GM23248 (cell line): ENCODE measurements around the gene EXOSC3. TPM values are rescaled to one million over a fixed set of nuclear protein-coding genes. Genes with fewer than 3 reads are reported as not detected.

ENCODE experiments used
- DNase-seq: peaks from one replicate; pipeline ENCODE4 v3.0.0-alpha.2; 2015
- H2AFZ ChIP-seq: fragments of 200-600 bp; sonication (generic); 2 replicates; pipeline ENCODE4 v1.6.1; 2016; ENCODE audit warnings: antibody characterized with exemption
- H3F3A ChIP-seq: fragments of 200-600 bp; sonication (generic); 2 replicates; pipeline ENCODE4 v1.6.1; 2016; ENCODE audit warnings: mild to moderate bottlenecking, antibody characterized with exemption, mixed run types; ENCODE audit not compliant: insufficient read depth
- H3K27ac ChIP-seq: fragments of 200-600 bp; sonication (generic); 2 replicates; pipeline ENCODE4 v1.5.1; 2016; ENCODE audit warnings: mild to moderate bottlenecking
- H3K27me3 ChIP-seq: fragments of 200-600 bp; sonication (generic); replicated peaks from 2 replicates; pipeline ENCODE4 v1.6.1; 2016; ENCODE audit warnings: mild to moderate bottlenecking; ENCODE audit not compliant: insufficient read depth
- H3K36me3 ChIP-seq: fragments of 200-600 bp; sonication (generic); 2 replicates; pipeline ENCODE4 v1.6.1; 2016; ENCODE audit warnings: low read depth, mild to moderate bottlenecking
- H3K4me1 ChIP-seq: fragments of 200-600 bp; sonication (generic); 2 replicates; pipeline ENCODE4 v1.6.1; 2016; ENCODE audit warnings: mild to moderate bottlenecking; ENCODE audit not compliant: insufficient read depth
- H3K4me2 ChIP-seq: fragments of 200-600 bp; sonication (generic); one replicate; pipeline ENCODE4 v1.6.1; 2016; ENCODE audit warnings: mild to moderate bottlenecking; ENCODE audit not compliant: unreplicated experiment
- H3K4me3 ChIP-seq: fragments of 200-600 bp; sonication (generic); 2 replicates; pipeline ENCODE4 v1.5.1; 2016; ENCODE audit warnings: mild to moderate bottlenecking
- H3K79me2 ChIP-seq: fragments of 200-600 bp; sonication (generic); 2 replicates; pipeline ENCODE4 v1.6.1; 2016; ENCODE audit warnings: mild to moderate bottlenecking; ENCODE audit not compliant: insufficient read depth
- H3K9ac ChIP-seq: fragments of 200-600 bp; sonication (generic); 2 replicates; pipeline ENCODE4 v1.6.1; 2016; ENCODE audit warnings: mild to moderate bottlenecking
- H3K9me2 ChIP-seq: fragments of 200-600 bp; sonication (generic); 2 replicates; pipeline ENCODE4 v1.6.1; 2016; ENCODE audit warnings: mixed run types, mild to moderate bottlenecking, moderate library complexity; ENCODE audit not compliant: insufficient read depth
- H3K9me3 ChIP-seq: fragments of 200-600 bp; sonication (generic); one replicate; pipeline ENCODE4 v1.6.1; 2017; ENCODE audit warnings: low read depth
- H4K20me1 ChIP-seq: fragments of 200-600 bp; sonication (generic); 2 replicates; pipeline ENCODE4 v1.6.0; 2016; ENCODE audit not compliant: insufficient read depth
- EZH2 ChIP-seq: fragments of 200-600 bp; sonication (generic); IDR thresholded peaks from 2 replicates; pipeline ENCODE4 v1.6.1; 2018; ENCODE audit warnings: antibody characterized with exemption, mild to moderate bottlenecking; ENCODE audit not compliant: insufficient read depth, poor library complexity, severe bottlenecking
- EZH2phosphoT487 ChIP-seq: fragments of 200-600 bp; sonication (generic); IDR thresholded peaks from 2 replicates; pipeline ENCODE4 v1.6.1; 2018; ENCODE audit warnings: antibody characterized with exemption, moderate library complexity, mild to moderate bottlenecking, low read depth; ENCODE audit not compliant: insufficient read depth
- WGBS, 2 experiments: methylation state at CpG; one replicate each; pipeline ENCODE4 v1.1.6; 2015 to 2017; ENCODE audit warnings: low lambda C conversion rate in 2 of 2, low coverage in 1 of 2; ENCODE audit errors: missing lambda C conversion rate in 2 of 2; 5-methylcytosine and 5-hydroxymethylcytosine counted together
- in situ Hi-C: fragments of 300-500 bp; cut with MboI; formaldehyde crosslinking; loops from 2 replicates; pipeline ENCODE4 v1.15.0; 2020
- polyA plus RNA-seq: library from polyadenylated mRNA; unstranded; fragments of >200 nt; fragmentation: Nextera tagmentation; extraction: Ambion mirVana; gene quantifications from 2 replicates; pipeline ENCODE4 v1.2.1, GENCODE V29; 2016
- total RNA-seq: library from RNA; depleted of rRNA; stranded (reverse); fragments of >200 nt; shearing (Covaris generic); gene quantifications from 2 replicates; pipeline ENCODE4 v1.2.3, GENCODE V29; 2014

The EXOSC3 gene
- total and polyA plus RNA-seq, 2 experiments from 2014 or later, result 38.8 to 61.5 TPM

- H4K20me1 ChIP-seq, result peaks cover 32% of the 10 kb centered on the region
- peaks cover 96% of the 10 kb centered on the region for H3K79me2 ChIP-seq
- DNase-seq, result no peak
- H3K9me3 ChIP-seq, result no peaks in the 10 kb centered on the region
- no peaks in the 10 kb centered on the region for H3K27me3 ChIP-seq
- in situ Hi-C loops, result no loop called here
- H3F3A ChIP-seq, result no peaks in the 10 kb centered on the region
- no peak overlapping the region for H3K9ac ChIP-seq
- 63 to 65% methylated on average over 4 of the region's 4 CpGs for WGBS, 2 experiments
- H2AFZ ChIP-seq, result no peak overlapping the region
- no peak overlapping the region for H3K4me3 ChIP-seq
- TF ChIP-seq EZH2phosphoT487, result no peak
- no peak for TF ChIP-seq EZH2
- no peaks in the 10 kb centered on the region for H3K9me2 ChIP-seq
- peaks cover 20% of the 10 kb centered on the region for H3K4me1 ChIP-seq
- H3K4me2 ChIP-seq, result no peak overlapping the region
- no peaks in the 10 kb centered on the region for H3K36me3 ChIP-seq
- H3K27ac ChIP-seq, result no peak overlapping the region
Observed at GRCh38 chr9:37806271-37806670, 21.4 kb upstream of the EXOSC3 start.

- Histone ChIP-seq H3F3A (no peaks in the 10 kb centered on the region), H3K4me3 (peak overlapping the region; percentile 85), H3K79me2 (peaks cover 77% of the 10 kb centered on the region), H3K9me2 (no peaks in the 10 kb centered on the region), H4K20me1 (peaks cover 23% of the 10 kb centered on the region), H3K9me3 (no peaks in the 10 kb centered on the region), H3K36me3 (no peaks in the 10 kb centered on the region), H3K9ac (peak overlapping the region; percentile 91), H3K27ac (peak overlapping the region; percentile 76), H3K27me3 (no peaks in the 10 kb centered on the region), H2AFZ (peak overlapping the region; percentile 94), H3K4me2 (peak overlapping the region; percentile 92), H3K4me1 (peaks cover 20% of the 10 kb centered on the region)
- DNase-seq, result no peak
- TF ChIP-seq EZH2, result no peak
- no peak for TF ChIP-seq EZH2phosphoT487
- in situ Hi-C loops, result no loop called here
- WGBS, 2 experiments, result 40 to 46% methylated on average over 10 of the region's 10 CpGs
Observed at GRCh38 chr9:37801959-37802711, 17.3 kb upstream of the EXOSC3 start.

GRCh38 chr9:37801287-37801850 is 16.5 kb upstream of the EXOSC3 start:
- TF ChIP-seq EZH2 (no peak), EZH2phosphoT487 (no peak)
- H3K4me2 ChIP-seq, result peak overlapping the region; percentile 92
- H3K9me3 ChIP-seq, result no peaks in the 10 kb centered on the region
- no peaks in the 10 kb centered on the region for H3F3A ChIP-seq
- H3K4me3 ChIP-seq, result peak overlapping the region; percentile 85
- H3K27me3 ChIP-seq, result no peaks in the 10 kb centered on the region
- H3K79me2 ChIP-seq, result peaks cover 70% of the 10 kb centered on the region
- no peaks in the 10 kb centered on the region for H3K36me3 ChIP-seq
- H4K20me1 ChIP-seq, result peaks cover 21% of the 10 kb centered on the region
- H3K4me1 ChIP-seq, result peaks cover 20% of the 10 kb centered on the region
- peak; percentile 75 for DNase-seq
- H3K9me2 ChIP-seq, result no peaks in the 10 kb centered on the region
- peak overlapping the region; percentile 94 for H2AFZ ChIP-seq
- 0 to 1% methylated on average over 39 to 45 of the region's 45 CpGs for WGBS, 2 experiments
- in situ Hi-C loops, result no loop called here
- H3K9ac ChIP-seq, result peak overlapping the region; percentile 91
- H3K27ac ChIP-seq, result peak overlapping the region; percentile 76

- H3K4me2 ChIP-seq, result peak within 1 kb of the TSS; percentile 92
- no peaks in the 10 kb centered on the region for H3K27me3 ChIP-seq
- peak; percentile 89 for DNase-seq
- peak within 1 kb of the TSS; percentile 76 for H3K27ac ChIP-seq
- no peaks in the 10 kb centered on the region for H3K9me2 ChIP-seq
- H3K4me1 ChIP-seq, result peaks cover 20% of the 10 kb centered on the region
- H3K9ac ChIP-seq, result peak within 1 kb of the TSS; percentile 91
- H4K20me1 ChIP-seq, result peaks cover 21% of the 10 kb centered on the region
- H3K9me3 ChIP-seq, result no peaks in the 10 kb centered on the region
- H3K79me2 ChIP-seq, result peaks cover 64% of the 10 kb centered on the region
- TF ChIP-seq EZH2phosphoT487 (no peak), EZH2 (no peak)
- 1% methylated on average over 38 to 56 of the region's 72 CpGs for WGBS, 2 experiments
- in situ Hi-C loops, result no loop called here
- peak within 1 kb of the TSS; percentile 85 for H3K4me3 ChIP-seq
- H3F3A ChIP-seq, result no peaks in the 10 kb centered on the region
- H2AFZ ChIP-seq, result peak within 1 kb of the TSS; percentile 94
- H3K36me3 ChIP-seq, result no peaks in the 10 kb centered on the region
Observed at GRCh38 chr9:37800631-37801286, 15.9 kb upstream of the EXOSC3 start, which contains the start of gene DCAF10. DCAF10 (plus strand) TSS chr9:37800797; CDS start chr9:37800867, 70 bp downstream.
